Upper lobe of right lung (tissue), 1 donor: ENCODE data around the gene CSTPP1. TPM values are rescaled to one million over a fixed set of nuclear protein-coding genes. Genes with fewer than 3 reads are reported as not detected.

Experiments
- ATAC-seq: fragments of 200-7000 bp; cut with Tn5 transposase; one replicate; pipeline ENCODE4 v1.9.1; 2020; ENCODE audit warnings: mild to moderate bottlenecking, moderate library complexity
- DNase-seq: peaks from one replicate; pipeline ENCODE4 v3.0.0-alpha.2; 2020
- H3K27ac ChIP-seq: fragments of 200-600 bp; one replicate; pipeline ENCODE4 v1.8.0; 2022
- H3K27me3 ChIP-seq: fragments of 200-600 bp; one replicate; pipeline ENCODE4 v1.8.0; 2022; ENCODE audit warnings: mild to moderate bottlenecking
- H3K36me3 ChIP-seq: fragments of 200-600 bp; one replicate; pipeline ENCODE4 v1.8.0; 2022
- H3K4me1 ChIP-seq: fragments of 200-600 bp; one replicate; pipeline ENCODE4 v1.8.0; 2022
- H3K4me3 ChIP-seq: fragments of 200-600 bp; one replicate; pipeline ENCODE4 v1.8.0; 2022; ENCODE audit warnings: mild to moderate bottlenecking
- H3K9me3 ChIP-seq: fragments of 200-600 bp; one replicate; pipeline ENCODE4 v1.8.0; 2022
- intact Hi-C: fragments of 100-400 bp; cut with DNase I; formaldehyde crosslinking; loops from one replicate; pipeline ENCODE4 v1.11.0; 2022
- total RNA-seq: library from RNA; stranded (reverse); fragmentation: NEBNext Ultra II Directional; extraction: Animal tissue kit (Norgen Biotek cat#: 25700); gene quantifications from one replicate; pipeline ENCODE4 v1.2.1, GENCODE V29; 2021
- TF ChIP-seq, protein P1 (sequence below): fragments of 200-600 bp; IDR thresholded peaks from one replicate; pipeline ENCODE4 v1.8.0; 2022; ENCODE audit warnings: antibody characterized with exemption
- donor health status: DM: no; HTN: yes; CAD: no; lungs with severe emphysema.

The CSTPP1 gene
- total RNA-seq, 1 donor from 2014 or later = 26.2 TPM

GRCh38 chr11:47137476-47137875, 200.9 kb downstream of the CSTPP1 start:
- DNase-seq = no peak
- no peaks in the 10 kb centered on the region for H3K4me1 ChIP-seq
- H3K27me3 ChIP-seq = no peaks in the 10 kb centered on the region
- H3K4me3 ChIP-seq = no peak overlapping the region
- no peak for ATAC-seq
- TF ChIP-seq, protein P1, sequence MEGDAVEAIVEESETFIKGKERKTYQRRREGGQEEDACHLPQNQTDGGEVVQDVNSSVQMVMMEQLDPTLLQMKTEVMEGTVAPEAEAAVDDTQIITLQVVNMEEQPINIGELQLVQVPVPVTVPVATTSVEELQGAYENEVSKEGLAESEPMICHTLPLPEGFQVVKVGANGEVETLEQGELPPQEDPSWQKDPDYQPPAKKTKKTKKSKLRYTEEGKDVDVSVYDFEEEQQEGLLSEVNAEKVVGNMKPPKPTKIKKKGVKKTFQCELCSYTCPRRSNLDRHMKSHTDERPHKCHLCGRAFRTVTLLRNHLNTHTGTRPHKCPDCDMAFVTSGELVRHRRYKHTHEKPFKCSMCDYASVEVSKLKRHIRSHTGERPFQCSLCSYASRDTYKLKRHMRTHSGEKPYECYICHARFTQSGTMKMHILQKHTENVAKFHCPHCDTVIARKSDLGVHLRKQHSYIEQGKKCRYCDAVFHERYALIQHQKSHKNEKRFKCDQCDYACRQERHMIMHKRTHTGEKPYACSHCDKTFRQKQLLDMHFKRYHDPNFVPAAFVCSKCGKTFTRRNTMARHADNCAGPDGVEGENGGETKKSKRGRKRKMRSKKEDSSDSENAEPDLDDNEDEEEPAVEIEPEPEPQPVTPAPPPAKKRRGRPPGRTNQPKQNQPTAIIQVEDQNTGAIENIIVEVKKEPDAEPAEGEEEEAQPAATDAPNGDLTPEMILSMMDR = no peak
- peaks cover 8% of the 10 kb centered on the region for H3K36me3 ChIP-seq
- intact Hi-C loops = no loop called here
- no peak overlapping the region for H3K27ac ChIP-seq
- no peaks in the 10 kb centered on the region for H3K9me3 ChIP-seq

DNA sequence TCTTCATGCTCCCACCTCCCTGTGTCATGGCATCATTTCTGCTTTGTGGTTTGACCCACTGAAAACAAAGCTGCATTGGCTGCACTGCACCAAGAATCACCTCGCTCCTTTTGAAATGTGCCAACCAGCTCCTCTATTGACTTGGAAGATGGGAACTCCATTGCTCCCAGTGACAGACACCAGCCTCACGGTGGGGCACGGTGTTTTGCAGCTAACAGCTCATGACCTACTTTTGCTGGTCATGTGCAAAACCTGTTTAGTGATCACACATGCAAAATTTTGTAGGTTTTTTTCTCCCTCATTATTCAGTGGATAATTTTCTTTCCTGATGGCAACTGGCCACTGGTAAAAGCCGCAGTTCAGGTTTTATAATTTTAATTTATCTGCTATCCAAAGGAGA, 203.3 kb downstream of the CSTPP1 start:
- intact Hi-C loops = no loop called here
- H3K4me1 ChIP-seq = no peaks in the 10 kb centered on the region
- TF ChIP-seq, protein P1 = no peak
- H3K9me3 ChIP-seq = no peaks in the 10 kb centered on the region
- H3K27ac ChIP-seq = no peak overlapping the region
- no peak for DNase-seq
- H3K27me3 ChIP-seq = no peaks in the 10 kb centered on the region
- no peak for ATAC-seq
- peaks cover 8% of the 10 kb centered on the region for H3K36me3 ChIP-seq
- H3K4me3 ChIP-seq = no peak overlapping the region

- H3K4me1 ChIP-seq = no peaks in the 10 kb centered on the region
- H3K9me3 ChIP-seq = no peaks in the 10 kb centered on the region
- H3K4me3 ChIP-seq = no peak overlapping the region
- H3K27ac ChIP-seq = peak overlapping the region; percentile 24
- intact Hi-C loops = no loop called here
- TF ChIP-seq, protein P1 = no peak
- no peaks in the 10 kb centered on the region for H3K27me3 ChIP-seq
- DNase-seq (no peak), ATAC-seq (peak; percentile 52)
- H3K36me3 ChIP-seq = no peaks in the 10 kb centered on the region
These were observed 206.8 kb downstream of the CSTPP1 start for GRCh38 chr11:47143322-47143721.

DNA sequence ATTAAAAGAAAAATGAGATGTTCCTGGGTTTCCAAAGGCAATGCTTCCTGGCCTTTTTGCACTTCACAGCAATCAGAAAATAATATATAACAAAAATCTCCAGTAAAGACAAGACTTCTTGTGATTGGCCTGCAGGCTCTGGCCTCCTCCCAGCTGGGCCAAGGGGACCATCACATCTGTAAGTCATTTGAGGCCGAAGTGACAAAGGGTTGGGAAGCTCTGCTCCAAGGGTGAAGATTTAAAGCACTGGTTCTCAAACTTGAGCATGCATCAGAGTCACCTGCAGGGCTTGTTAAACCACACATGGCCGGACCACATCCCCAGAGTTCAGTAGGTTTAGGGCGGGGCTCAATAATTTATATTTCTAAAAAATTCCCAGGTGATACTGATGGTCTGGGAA, 208.0 kb downstream of the CSTPP1 start:
- no peak overlapping the region for H3K4me3 ChIP-seq
- H3K27ac ChIP-seq = no peak overlapping the region
- H3K9me3 ChIP-seq = no peaks in the 10 kb centered on the region
- intact Hi-C loops = no loop called here
- no peak for DNase-seq
- TF ChIP-seq, protein P1 = no peak
- ATAC-seq = no peak
- no peaks in the 10 kb centered on the region for H3K27me3 ChIP-seq
- H3K4me1 ChIP-seq = peaks cover 8% of the 10 kb centered on the region
- H3K36me3 ChIP-seq = no peaks in the 10 kb centered on the region

DNA sequence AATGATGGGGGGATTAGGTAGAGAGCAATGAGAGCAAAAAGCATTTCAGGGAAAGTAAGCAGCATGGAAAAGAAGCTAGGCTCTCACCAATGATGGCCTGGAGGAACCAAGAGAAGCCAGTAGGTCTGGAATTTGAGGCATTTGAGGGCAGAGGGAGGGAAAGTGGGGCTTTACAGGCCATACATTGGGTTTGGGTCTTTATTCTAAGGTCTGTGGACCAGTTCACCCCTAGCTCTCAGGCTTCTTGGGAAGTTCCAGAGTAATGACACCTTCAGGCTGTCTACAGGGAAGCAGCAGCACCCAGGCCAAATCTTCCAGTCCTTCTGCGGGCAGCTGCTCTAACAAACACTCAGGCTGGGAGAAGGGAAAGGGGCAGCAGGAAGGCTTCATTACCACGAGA, 210.7 kb downstream of the CSTPP1 start:
- H3K4me3 ChIP-seq = no peak overlapping the region
- peaks cover 13% of the 10 kb centered on the region for H3K4me1 ChIP-seq
- ATAC-seq (no peak), DNase-seq (no peak)
- H3K27me3 ChIP-seq = no peaks in the 10 kb centered on the region
- H3K36me3 ChIP-seq = no peaks in the 10 kb centered on the region
- no peaks in the 10 kb centered on the region for H3K9me3 ChIP-seq
- TF ChIP-seq, protein P1 = no peak
- intact Hi-C loops = no loop called here
- no peak overlapping the region for H3K27ac ChIP-seq

GRCh38 chr11:47147681-47148080, 211.1 kb downstream of the CSTPP1 start:
- Histone ChIP-seq H3K4me1 (peaks cover 13% of the 10 kb centered on the region), H3K27me3 (no peaks in the 10 kb centered on the region), H3K4me3 (no peak overlapping the region), H3K27ac (no peak overlapping the region), H3K36me3 (no peaks in the 10 kb centered on the region), H3K9me3 (no peaks in the 10 kb centered on the region)
- TF ChIP-seq, protein P1 = no peak
- intact Hi-C loops = no loop called here
- DNase-seq (no peak), ATAC-seq (no peak)
